Neural progenitor cell (in vitro differentiated cells): Measurements from ENCODE around the gene HDLBP. TPM values are rescaled to one million over a fixed set of nuclear protein-coding genes. Genes with fewer than 3 reads are reported as not detected.

ENCODE experiments used
- DNase-seq: peaks from one replicate; pipeline ENCODE4 v3.0.0-alpha.2; 2016; ENCODE audit warnings: low spot score
- H2AFZ ChIP-seq: fragments of 200-600 bp; sonication (generic); replicated peaks from 2 replicates; pipeline ENCODE4 v1.6.1; 2016; ENCODE audit warnings: antibody characterized with exemption
- H3F3A ChIP-seq: fragments of 200-600 bp; sonication (generic); 2 replicates; pipeline ENCODE4 v1.6.1; 2016; ENCODE audit warnings: antibody characterized with exemption, low read depth
- H3K27ac ChIP-seq: fragments of 200-600 bp; sonication (generic); 2 replicates; pipeline ENCODE4 v1.5.1; 2016; ENCODE audit warnings: mild to moderate bottlenecking
- H3K27me3 ChIP-seq: fragments of 200-600 bp; sonication (generic); 2 replicates; pipeline ENCODE4 v1.6.1; 2016; ENCODE audit warnings: mild to moderate bottlenecking, moderate library complexity
- H3K36me3 ChIP-seq: fragments of 200-600 bp; sonication (generic); 2 replicates; pipeline ENCODE4 v1.5.1; 2016
- H3K4me1 ChIP-seq: fragments of 200-600 bp; sonication (generic); 2 replicates; pipeline ENCODE4 v1.6.1; 2016; ENCODE audit warnings: mixed run types
- H3K4me2 ChIP-seq: fragments of 200-600 bp; sonication (generic); 2 replicates; pipeline ENCODE4 v1.6.1; 2016
- H3K4me3 ChIP-seq: fragments of 200-600 bp; sonication (generic); 2 replicates; pipeline ENCODE4 v1.5.1; 2016
- H3K79me2 ChIP-seq: fragments of 200-600 bp; sonication (generic); 2 replicates; pipeline ENCODE4 v1.6.1; 2016; ENCODE audit warnings: low read depth
- H3K9ac ChIP-seq: fragments of 200-600 bp; sonication (generic); 2 replicates; pipeline ENCODE4 v1.6.1; 2016
- H3K9me3 ChIP-seq: fragments of 200-600 bp; sonication (generic); 2 replicates; pipeline ENCODE4 v1.5.1; 2016; ENCODE audit warnings: low read depth
- H4K20me1 ChIP-seq: fragments of 200-600 bp; sonication (generic); 2 replicates; pipeline ENCODE4 v1.6.1; 2016; ENCODE audit warnings: low read depth
- H3K27ac Mint-ChIP-seq: 3 replicates; pipeline ENCODE4 v1.8.0; 2021; ENCODE audit warnings: mixed read lengths
- H3K27me3 Mint-ChIP-seq: 2 replicates; pipeline ENCODE4 v1.8.0; 2022; ENCODE audit warnings: low read depth, mild to moderate bottlenecking, inconsistent platforms, moderate library complexity, mixed read lengths; ENCODE audit not compliant: insufficient read depth
- H3K36me3 Mint-ChIP-seq: 3 replicates; pipeline ENCODE4 v1.8.0; 2021; ENCODE audit warnings: mixed read lengths
- H3K4me1 Mint-ChIP-seq: 3 replicates; pipeline ENCODE4 v1.8.0; 2021; ENCODE audit warnings: mixed read lengths
- H3K4me3 Mint-ChIP-seq: 3 replicates; pipeline ENCODE4 v1.8.0; 2021; ENCODE audit warnings: mild to moderate bottlenecking, moderate library complexity, mixed read lengths
- H3K9me3 Mint-ChIP-seq: 3 replicates; pipeline ENCODE4 v1.8.0; 2020; ENCODE audit warnings: mixed read lengths
- EZH2 ChIP-seq: fragments of 200-600 bp; sonication (generic); IDR thresholded peaks from 2 replicates; pipeline ENCODE4 v1.6.1; 2017; ENCODE audit warnings: antibody characterized with exemption, mild to moderate bottlenecking, moderate library complexity
- EZH2phosphoT487 ChIP-seq: fragments of 200-600 bp; sonication (generic); IDR thresholded peaks from 2 replicates; pipeline ENCODE4 v1.6.1; 2017; ENCODE audit warnings: antibody characterized with exemption
- total RNA-seq: library from RNA; depleted of rRNA; stranded (reverse); fragments of >200 nt; gene quantifications from 2 replicates; pipeline ENCODE4 v1.2.3, GENCODE V29; 2015; ENCODE audit warnings: low replicate concordance
- TF ChIP-seq, protein P1 (sequence below): fragments of 200-600 bp; sonication (generic); IDR thresholded peaks from 2 replicates; pipeline ENCODE4 v1.5.1; 2017; ENCODE audit warnings: antibody characterized with exemption, mild to moderate bottlenecking

The HDLBP gene
- total RNA-seq, 1 donor from 2014 or later = 251 TPM

DNA sequence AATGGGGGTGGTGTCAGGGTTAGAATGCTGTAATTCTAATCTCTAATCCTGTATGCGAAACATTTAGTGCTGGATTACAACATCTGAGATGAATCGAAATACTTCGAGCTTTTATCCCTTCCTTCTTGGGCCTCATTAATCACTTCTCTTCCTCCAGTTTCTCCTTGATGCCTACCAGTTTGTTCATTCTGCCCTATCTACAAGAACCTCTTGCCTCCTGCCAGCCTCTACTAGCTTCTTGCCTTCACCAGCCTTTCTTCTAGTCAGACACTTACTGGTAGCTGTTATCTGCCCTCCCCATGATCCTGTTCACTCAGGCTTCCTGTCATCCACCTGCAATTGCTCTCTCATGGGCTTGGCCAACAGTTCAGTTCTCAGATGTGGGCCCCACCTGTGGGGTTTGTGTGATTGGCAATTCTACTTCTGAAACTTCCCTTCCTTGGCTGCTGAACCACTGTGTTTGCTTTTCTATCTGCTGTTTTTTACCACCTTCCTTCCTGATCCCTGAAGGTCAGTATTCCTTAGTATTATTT is 25.2 kb upstream of the HDLBP start:
- H3K9ac ChIP-seq = no peak overlapping the region
- no peak for DNase-seq
- no peak overlapping the region for H3K27ac ChIP-seq
- no peak overlapping the region for H3K27ac Mint-ChIP-seq
- H3K4me3 ChIP-seq = no peak overlapping the region
- H3K9me3 Mint-ChIP-seq = no peaks in the 10 kb centered on the region
- H3K27me3 ChIP-seq = no peaks in the 10 kb centered on the region
- H3K36me3 ChIP-seq = peaks cover 48% of the 10 kb centered on the region
- H3K79me2 ChIP-seq = peaks cover 44% of the 10 kb centered on the region
- H3K4me3 Mint-ChIP-seq = no peak overlapping the region
- H3K4me2 ChIP-seq = no peak overlapping the region
- TF ChIP-seq EZH2 (no peak), EZH2phosphoT487 (no peak)
- TF ChIP-seq, protein P1, sequence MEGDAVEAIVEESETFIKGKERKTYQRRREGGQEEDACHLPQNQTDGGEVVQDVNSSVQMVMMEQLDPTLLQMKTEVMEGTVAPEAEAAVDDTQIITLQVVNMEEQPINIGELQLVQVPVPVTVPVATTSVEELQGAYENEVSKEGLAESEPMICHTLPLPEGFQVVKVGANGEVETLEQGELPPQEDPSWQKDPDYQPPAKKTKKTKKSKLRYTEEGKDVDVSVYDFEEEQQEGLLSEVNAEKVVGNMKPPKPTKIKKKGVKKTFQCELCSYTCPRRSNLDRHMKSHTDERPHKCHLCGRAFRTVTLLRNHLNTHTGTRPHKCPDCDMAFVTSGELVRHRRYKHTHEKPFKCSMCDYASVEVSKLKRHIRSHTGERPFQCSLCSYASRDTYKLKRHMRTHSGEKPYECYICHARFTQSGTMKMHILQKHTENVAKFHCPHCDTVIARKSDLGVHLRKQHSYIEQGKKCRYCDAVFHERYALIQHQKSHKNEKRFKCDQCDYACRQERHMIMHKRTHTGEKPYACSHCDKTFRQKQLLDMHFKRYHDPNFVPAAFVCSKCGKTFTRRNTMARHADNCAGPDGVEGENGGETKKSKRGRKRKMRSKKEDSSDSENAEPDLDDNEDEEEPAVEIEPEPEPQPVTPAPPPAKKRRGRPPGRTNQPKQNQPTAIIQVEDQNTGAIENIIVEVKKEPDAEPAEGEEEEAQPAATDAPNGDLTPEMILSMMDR = no peak
- no peaks in the 10 kb centered on the region for H3K4me1 Mint-ChIP-seq
- no peaks in the 10 kb centered on the region for H3K4me1 ChIP-seq
- H3K9me3 ChIP-seq = no peaks in the 10 kb centered on the region
- H3F3A ChIP-seq = peaks cover 33% of the 10 kb centered on the region
- peaks cover 45% of the 10 kb centered on the region for H3K36me3 Mint-ChIP-seq
- H3K27me3 Mint-ChIP-seq = no peaks in the 10 kb centered on the region
- peaks cover 56% of the 10 kb centered on the region for H4K20me1 ChIP-seq
- H2AFZ ChIP-seq = no peak overlapping the region

DNA sequence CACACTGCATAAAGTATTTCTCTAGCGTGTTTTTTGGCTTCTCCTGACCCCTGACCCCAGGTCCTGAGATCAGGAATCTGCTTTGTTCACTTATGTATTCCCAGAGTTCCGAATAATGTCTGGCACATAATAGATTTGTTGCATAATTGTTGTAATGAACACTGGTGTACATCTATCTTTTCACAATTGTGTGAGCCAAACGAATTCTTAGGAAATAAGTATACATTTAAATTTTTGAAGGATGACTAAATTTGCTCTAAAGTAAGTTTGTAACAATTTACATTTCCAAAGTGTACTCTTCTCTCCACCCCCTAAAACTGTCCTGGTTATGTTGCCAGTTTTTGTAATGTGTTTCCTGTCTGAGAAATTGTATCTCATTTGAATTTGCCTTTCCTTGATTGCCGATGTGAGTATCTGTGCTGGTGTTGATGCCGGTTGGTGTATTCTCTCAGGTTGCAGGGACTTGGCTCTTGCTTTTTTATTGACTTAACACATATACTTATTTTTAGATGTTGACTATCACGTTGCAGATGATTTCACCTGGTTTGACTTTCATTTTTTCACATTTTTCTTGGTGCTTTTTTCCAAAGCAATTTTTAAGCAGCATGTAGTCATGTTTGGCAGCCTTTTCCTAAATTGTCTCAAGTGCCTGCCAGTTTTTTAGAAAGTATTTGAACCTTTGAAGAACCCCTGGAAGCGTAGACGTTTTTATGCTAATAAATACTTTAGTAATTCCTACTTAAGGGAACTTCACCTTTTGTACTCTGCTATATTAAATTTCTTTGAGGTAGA is 24.6 kb upstream of the HDLBP start:
- DNase-seq = no peak
- H3K4me3 ChIP-seq = no peak overlapping the region
- H3K79me2 ChIP-seq = peaks cover 51% of the 10 kb centered on the region
- H3K27ac ChIP-seq = no peak overlapping the region
- Mint-ChIP-seq H3K36me3 (peaks cover 45% of the 10 kb centered on the region), H3K9me3 (no peaks in the 10 kb centered on the region), H3K27ac (no peak overlapping the region), H3K27me3 (no peaks in the 10 kb centered on the region), H3K4me3 (no peak overlapping the region), H3K4me1 (no peaks in the 10 kb centered on the region)
- no peaks in the 10 kb centered on the region for H3K4me1 ChIP-seq
- peaks cover 40% of the 10 kb centered on the region for H3F3A ChIP-seq
- H2AFZ ChIP-seq = no peak overlapping the region
- H3K9ac ChIP-seq = no peak overlapping the region
- peaks cover 59% of the 10 kb centered on the region for H4K20me1 ChIP-seq
- peaks cover 47% of the 10 kb centered on the region for H3K36me3 ChIP-seq
- H3K4me2 ChIP-seq = no peak overlapping the region
- no peaks in the 10 kb centered on the region for H3K27me3 ChIP-seq
- no peaks in the 10 kb centered on the region for H3K9me3 ChIP-seq
- TF ChIP-seq EZH2 = no peak
- TF ChIP-seq, protein P1 = no peak
- TF ChIP-seq EZH2phosphoT487 = no peak

DNA sequence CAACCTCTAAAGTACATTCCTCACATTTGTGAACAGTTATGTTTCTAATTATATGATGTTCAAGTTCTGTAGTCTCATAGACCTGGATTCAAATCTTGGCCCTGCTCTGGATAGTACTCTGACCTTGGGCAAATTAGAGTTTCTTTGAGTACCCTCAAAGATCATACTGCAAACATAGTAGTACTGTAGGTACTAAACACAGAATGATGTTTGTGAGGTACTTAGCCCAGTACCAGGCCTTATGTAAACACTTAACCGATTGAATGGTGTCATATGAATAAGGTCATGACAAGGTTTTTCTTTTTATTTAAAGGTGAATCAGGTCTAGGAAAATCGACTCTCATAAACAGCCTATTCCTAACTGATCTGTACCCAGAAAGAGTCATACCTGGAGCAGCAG is 19.3 kb upstream of the HDLBP start:
- no peaks in the 10 kb centered on the region for H3K9me3 Mint-ChIP-seq
- no peaks in the 10 kb centered on the region for H3K27me3 Mint-ChIP-seq
- Histone ChIP-seq H3K4me1 (no peaks in the 10 kb centered on the region), H3K9ac (no peak overlapping the region), H3K27ac (no peak overlapping the region), H3K4me3 (no peak overlapping the region), H2AFZ (no peak overlapping the region), H3K79me2 (peaks cover 87% of the 10 kb centered on the region), H3K4me2 (no peak overlapping the region), H3F3A (peaks cover 51% of the 10 kb centered on the region), H3K27me3 (no peaks in the 10 kb centered on the region), H3K9me3 (no peaks in the 10 kb centered on the region), H4K20me1 (peaks cover 76% of the 10 kb centered on the region), H3K36me3 (peaks cover 20% of the 10 kb centered on the region)
- DNase-seq = no peak
- TF ChIP-seq, protein P1 = no peak
- H3K36me3 Mint-ChIP-seq = peaks cover 27% of the 10 kb centered on the region
- H3K27ac Mint-ChIP-seq = no peak overlapping the region
- no peaks in the 10 kb centered on the region for H3K4me1 Mint-ChIP-seq
- no peak overlapping the region for H3K4me3 Mint-ChIP-seq
